COLO668 (cell line): ENCODE measurements around the gene TGFBR1.
"Not testable (repeated sequence)": the region's sequence is repeated elsewhere in the genome, so short reads cannot be mapped to it uniquely, and the experiment has no call there.

Experiments
- DNase-seq: peaks from one replicate; lab custom pipeline; 2025; ENCODE audit not compliant: unreplicated experiment; lab: John Stamatoyannopoulos, UW

The TGFBR1 gene

GRCh38 chr9:99185348-99185632 lies 80.4 kb downstream of the TGFBR1 start:
- DNase-seq, result no peak

GRCh38 chr9:99185934-99186333 lies 81.0 kb downstream of the TGFBR1 start:
- no peak for DNase-seq

GRCh38 chr9:99187311-99187710 lies 82.4 kb downstream of the TGFBR1 start:
- DNase-seq, result no peak

GRCh38 chr9:99189186-99189585 lies 84.3 kb downstream of the TGFBR1 start:
- no peak for DNase-seq

GRCh38 chr9:99189887-99190596 lies 85.1 kb downstream of the TGFBR1 start:
- no peak for DNase-seq

- DNase-seq, result no peak
Observed at GRCh38 chr9:99190597-99191283, 85.8 kb downstream of the TGFBR1 start.

- DNase-seq, result no peak
Observed at GRCh38 chr9:99192786-99193465, 88.0 kb downstream of the TGFBR1 start.

DNA sequence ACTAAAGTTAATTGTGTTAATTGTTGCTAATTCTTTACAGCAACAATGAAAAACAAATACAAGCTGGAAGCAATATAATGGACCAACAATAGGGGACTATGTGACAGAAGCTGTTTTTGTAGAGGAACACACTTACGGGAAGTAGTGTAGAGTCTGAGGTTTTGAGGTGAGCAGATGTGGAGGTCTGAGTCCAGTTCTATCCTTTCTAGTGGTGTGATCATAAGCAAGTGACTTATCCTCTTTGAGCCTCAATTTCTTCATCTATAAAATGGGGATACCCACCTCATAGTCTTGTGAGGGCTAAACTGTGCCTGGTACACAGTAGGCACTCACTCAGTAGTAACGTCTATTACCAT lies 88.5 kb downstream of the TGFBR1 start:
- DNase-seq, result no peak

GRCh38 chr9:99196484-99196883 lies 91.6 kb downstream of the TGFBR1 start:
- not testable (repeated sequence) for DNase-seq

DNA sequence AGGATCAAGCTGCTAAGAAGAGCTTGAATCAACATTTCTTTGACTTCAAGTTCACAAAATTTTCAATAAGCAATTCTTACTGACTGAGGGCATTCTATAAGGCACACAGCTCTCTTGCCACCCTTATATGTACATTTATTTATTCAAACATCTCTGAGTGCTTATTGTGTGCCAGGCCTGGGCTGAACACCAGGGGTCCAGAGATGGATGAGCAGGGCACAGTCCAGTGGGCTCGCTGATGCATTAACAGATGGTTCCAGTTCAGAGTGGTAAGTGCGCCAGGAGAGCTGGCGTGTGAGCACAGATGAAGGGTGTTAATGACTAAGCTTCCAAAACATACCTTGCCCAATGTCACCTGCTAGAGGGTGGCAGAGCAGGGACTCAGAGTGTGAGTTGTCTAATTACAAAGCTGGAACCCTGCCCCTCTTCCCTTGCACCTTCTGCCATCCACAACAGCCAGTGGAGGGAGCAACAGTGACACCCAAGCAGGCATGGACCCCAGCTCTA lies 92.3 kb downstream of the TGFBR1 start:
- peak; percentile 32 for DNase-seq

DNA sequence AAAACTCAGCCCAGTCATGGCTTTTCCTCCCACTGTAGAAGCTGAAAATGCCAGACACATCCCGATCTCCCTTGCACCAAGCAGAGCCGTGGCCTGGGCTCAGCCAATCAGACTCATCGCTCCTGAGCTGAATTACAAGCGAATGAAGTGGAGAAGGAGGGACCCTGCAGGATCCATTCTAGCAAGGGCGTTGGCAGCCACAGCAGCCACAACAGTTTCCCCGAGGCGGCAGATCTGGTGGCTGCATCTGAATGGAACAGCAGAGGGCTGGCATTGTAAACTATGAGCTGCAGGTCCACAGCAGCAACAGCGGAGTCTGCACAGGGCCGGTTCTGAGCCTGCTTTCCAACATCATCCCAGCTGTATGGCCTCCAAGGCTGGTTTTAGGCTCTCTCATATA lies 93.1 kb downstream of the TGFBR1 start:
- no peak for DNase-seq

- peak; percentile 43 for DNase-seq
Observed at GRCh38 chr9:99199938-99200539, 95.1 kb downstream of the TGFBR1 start.

DNA sequence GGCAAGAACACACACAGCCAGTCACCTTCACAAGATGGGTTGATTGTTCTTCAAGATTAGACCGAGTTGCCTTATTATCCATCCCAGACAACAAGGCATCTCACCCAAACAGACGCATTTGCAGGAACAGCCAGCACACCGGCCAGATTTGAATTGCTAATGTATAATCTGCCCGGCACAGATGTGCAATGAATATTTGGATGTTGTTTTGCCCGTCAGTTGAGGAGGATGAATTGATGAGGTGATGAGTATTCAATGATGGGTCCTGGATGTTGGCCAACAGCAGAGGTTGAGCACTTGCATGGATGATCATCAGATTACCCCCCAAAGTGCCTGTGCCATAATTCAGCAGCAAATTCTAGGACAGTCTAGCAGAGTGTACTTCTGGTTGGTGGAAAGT lies 96.7 kb downstream of the TGFBR1 start:
- DNase-seq, result no peak
